VCaP (cell line): ENCODE data around the gene OR1I1.

Experiments
- H3K27ac ChIP-seq: fragments of 450-650 bp; 2 replicates; pipeline ENCODE4 v1.5.1; 2017
- TF ChIP-seq, protein P1 (sequence below): fragments of 450-650 bp; conservative IDR thresholded peaks from 2 replicates; pipeline ENCODE4 v1.5.1; 2017; ENCODE audit warnings: mild to moderate bottlenecking, moderate library complexity

Gene OR1I1

GRCh38 chr19:15115080-15115479 is 33.1 kb downstream of the OR1I1 start:
- no peak overlapping the region for H3K27ac ChIP-seq
- TF ChIP-seq, protein P1, sequence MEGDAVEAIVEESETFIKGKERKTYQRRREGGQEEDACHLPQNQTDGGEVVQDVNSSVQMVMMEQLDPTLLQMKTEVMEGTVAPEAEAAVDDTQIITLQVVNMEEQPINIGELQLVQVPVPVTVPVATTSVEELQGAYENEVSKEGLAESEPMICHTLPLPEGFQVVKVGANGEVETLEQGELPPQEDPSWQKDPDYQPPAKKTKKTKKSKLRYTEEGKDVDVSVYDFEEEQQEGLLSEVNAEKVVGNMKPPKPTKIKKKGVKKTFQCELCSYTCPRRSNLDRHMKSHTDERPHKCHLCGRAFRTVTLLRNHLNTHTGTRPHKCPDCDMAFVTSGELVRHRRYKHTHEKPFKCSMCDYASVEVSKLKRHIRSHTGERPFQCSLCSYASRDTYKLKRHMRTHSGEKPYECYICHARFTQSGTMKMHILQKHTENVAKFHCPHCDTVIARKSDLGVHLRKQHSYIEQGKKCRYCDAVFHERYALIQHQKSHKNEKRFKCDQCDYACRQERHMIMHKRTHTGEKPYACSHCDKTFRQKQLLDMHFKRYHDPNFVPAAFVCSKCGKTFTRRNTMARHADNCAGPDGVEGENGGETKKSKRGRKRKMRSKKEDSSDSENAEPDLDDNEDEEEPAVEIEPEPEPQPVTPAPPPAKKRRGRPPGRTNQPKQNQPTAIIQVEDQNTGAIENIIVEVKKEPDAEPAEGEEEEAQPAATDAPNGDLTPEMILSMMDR = no peak

GRCh38 chr19:15115762-15116615 is 34.0 kb downstream of the OR1I1 start:
- no peak overlapping the region for H3K27ac ChIP-seq
- TF ChIP-seq, protein P1 = no peak

DNA sequence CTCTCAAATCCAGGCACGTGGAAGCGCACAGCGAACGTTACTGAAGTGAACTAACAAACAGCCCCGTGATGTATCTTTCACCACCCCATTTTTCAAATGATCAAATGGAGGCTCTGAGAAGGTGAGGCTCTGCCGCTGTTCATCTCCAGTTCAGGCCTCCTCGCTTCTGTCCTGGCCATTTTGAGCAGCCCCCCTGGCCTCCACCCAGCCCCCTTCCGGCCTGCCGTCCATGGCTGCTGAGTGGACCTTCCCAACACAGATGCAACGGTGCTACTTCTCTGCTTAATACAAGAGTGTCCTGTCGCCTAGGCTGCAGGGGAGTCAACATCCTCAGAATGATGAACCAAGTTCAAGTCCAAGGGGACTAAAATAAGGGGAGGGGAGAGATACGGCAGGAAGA is 34.8 kb downstream of the OR1I1 start:
- no peak overlapping the region for H3K27ac ChIP-seq
- TF ChIP-seq, protein P1 = no peak

DNA sequence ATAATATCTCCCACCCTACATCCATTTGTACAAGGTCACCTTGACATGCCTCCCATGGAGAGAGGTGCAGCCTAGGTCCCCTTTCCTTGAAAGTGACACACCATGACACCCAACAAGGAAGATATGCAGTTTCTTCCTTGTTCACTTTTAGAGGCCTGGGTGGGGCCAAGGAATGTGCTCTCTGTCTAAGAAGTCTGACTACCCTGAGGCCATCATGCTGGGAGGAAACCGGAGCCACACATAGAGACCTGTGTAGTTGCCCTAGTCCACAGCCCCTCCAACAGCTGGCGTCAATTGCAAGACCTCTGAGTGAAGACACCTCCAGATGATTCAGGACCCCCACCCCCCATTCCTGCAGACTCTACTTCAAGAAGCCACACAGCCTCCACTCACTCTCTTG is 36.2 kb downstream of the OR1I1 start:
- TF ChIP-seq, protein P1 = no peak
- H3K27ac ChIP-seq = no peak overlapping the region

DNA sequence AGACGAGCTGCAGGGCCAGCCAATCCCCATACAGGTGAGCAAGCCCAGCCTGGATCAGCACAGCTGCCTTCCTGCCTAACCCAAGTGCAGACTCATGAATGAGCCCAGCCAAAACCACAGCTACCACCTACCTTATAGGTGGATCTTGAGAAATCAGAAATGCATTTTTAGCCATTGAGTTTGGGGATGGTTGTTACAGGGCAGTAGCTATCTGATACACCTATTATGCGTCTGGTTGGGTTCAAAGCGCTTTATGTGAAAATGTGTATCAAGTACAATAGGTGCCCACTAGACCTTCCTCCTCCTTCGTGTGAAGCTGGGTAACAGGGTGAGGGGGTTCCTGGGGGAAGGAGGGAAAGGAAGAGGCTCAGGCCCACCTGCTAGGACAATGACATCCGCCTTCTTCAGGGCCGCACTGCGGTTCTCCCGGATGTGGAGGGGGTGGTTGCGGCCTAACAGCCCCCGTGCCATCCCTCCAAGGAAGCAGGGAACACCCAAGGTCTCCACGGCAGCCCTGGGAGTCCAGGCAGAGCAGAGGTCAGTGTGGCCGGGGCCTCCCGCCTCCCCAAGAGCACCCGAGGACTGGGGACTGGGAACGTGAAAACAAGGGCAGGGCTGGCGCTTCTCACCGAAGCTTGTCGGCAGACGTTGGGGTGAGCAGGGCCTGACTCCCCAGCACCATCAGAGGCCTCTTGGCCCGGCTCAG is 36.9 kb downstream of the OR1I1 start:
- no peak overlapping the region for H3K27ac ChIP-seq
- TF ChIP-seq, protein P1 = no peak

DNA sequence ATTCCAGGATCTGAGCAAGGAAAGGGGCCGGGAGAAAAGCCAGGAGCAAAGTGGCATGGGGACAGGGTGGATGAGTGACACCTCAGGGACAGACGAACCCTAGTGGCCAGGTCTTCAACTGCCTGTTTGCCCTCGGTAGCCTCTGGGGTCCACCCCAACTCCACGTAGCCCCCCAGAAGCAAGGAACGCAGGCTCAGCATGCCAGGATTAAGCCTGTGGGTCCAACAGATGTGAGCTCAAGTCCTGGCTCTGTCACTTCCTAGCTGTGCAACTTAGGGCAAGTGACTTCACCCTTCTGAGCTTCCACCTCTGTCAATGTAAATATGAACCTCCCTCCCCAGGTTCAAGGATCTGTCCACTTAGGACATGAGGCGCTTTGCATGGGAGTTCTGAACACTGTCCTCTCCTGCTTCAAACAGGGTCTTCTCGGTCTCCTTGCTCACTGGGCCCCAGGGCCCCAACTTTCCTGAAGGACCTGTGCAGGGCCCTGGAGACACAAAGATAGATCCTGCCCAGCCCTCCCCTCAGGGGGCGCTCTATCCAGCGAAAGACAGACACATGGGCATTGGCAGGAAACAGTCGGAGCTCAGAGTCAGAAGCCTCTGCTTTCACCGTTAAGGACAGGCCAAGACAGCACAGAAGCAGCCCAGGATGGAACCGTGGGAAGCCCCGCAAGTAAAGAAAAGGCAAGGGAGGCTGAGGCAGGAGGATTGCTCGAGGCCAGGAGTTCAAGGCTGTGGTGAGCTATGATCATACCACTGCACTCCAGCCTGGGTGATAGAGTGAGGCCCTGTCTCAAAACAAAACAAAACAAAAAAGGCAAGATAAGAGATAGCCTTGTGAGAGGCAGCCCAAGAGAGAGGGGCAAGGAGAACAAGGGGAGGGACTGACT is 38.4 kb downstream of the OR1I1 start:
- no peak overlapping the region for H3K27ac ChIP-seq
- TF ChIP-seq, protein P1 = no peak
